Measurements from ENCODE around the gene METTL21A. TPM values are rescaled to one million over a fixed set of nuclear protein-coding genes. Genes with fewer than 3 reads are reported as not detected.

Gene METTL21A
- total RNA-seq, 4 donors from 2014 or later, result 10.1 to 31.6 (median 22.5) TPM

- Histone ChIP-seq H3K27me3 (no peaks in the 10 kb centered on the region), H3K9me3 (peaks cover 0 to 10% (median 2%) of the 10 kb centered on the region in 4 donors), H3K27ac (replicated peaks in 1 of 4) (no peak overlapping the region), H3K36me3 (peaks cover 0 to 53% (median 38%) of the 10 kb centered on the region in 4 donors), H3K4me1 (no peaks in the 10 kb centered on the region), H3K4me3 (no peak overlapping the region)
- TF ChIP-seq POLR2A (IDR thresholded peaks at IDR 0.05; ENCODE audit: low read depth) (no peak), CTCF (IDR thresholded peaks at IDR 0.05) (no peak), POLR2AphosphoS5 (IDR thresholded peaks at IDR 0.05) (no peak), EP300 (IDR thresholded peaks at IDR 0.05) (no peak)
- no peak for DNase-seq (ENCODE audit: extremely low spot score)
- intact Hi-C loops (cut with DNase I), result no loop called here
- WGBS, result 97% methylated on average over 4 of the region's 4 CpGs
Observed at GRCh38 chr2:207594731-207595130, 30.5 kb downstream of the METTL21A start.

- intact Hi-C loops (cut with DNase I), result no loop called here
- Histone ChIP-seq H3K27ac (replicated peaks in 1 of 4) (no peak overlapping the region), H3K9me3 (peaks cover 0 to 10% (median 2%) of the 10 kb centered on the region in 4 donors), H3K27me3 (no peaks in the 10 kb centered on the region), H3K36me3 (peaks cover under 1 to 56% (median 40%) of the 10 kb centered on the region in 4 donors), H3K4me1 (no peaks in the 10 kb centered on the region), H3K4me3 (no peak overlapping the region)
- TF ChIP-seq EP300 (IDR thresholded peaks at IDR 0.05) (no peak), POLR2A (IDR thresholded peaks at IDR 0.05; ENCODE audit: low read depth) (no peak), POLR2AphosphoS5 (IDR thresholded peaks at IDR 0.05) (no peak), CTCF (IDR thresholded peaks at IDR 0.05) (no peak)
- DNase-seq (ENCODE audit: extremely low spot score), result no peak
- WGBS, result 76% methylated on average over 3 of the region's 3 CpGs
Observed at GRCh38 chr2:207594264-207594663, 30.9 kb downstream of the METTL21A start.

- TF ChIP-seq CTCF (IDR thresholded peaks at IDR 0.05) (no peak), EP300 (IDR thresholded peaks at IDR 0.05) (no peak), POLR2A (IDR thresholded peaks at IDR 0.05; ENCODE audit: low read depth) (no peak), POLR2AphosphoS5 (IDR thresholded peaks at IDR 0.05) (no peak)
- intact Hi-C loops (cut with DNase I), result no loop called here
- DNase-seq (ENCODE audit: extremely low spot score), result no peak
- H3K4me1 ChIP-seq, result no peaks in the 10 kb centered on the region
- peaks cover 6 to 61% (median 44%) of the 10 kb centered on the region in 4 donors for H3K36me3 ChIP-seq
- H3K4me3 ChIP-seq, result no peak overlapping the region
- H3K27me3 ChIP-seq, result no peaks in the 10 kb centered on the region
- H3K9me3 ChIP-seq, result peaks cover 0 to 10% (median 2%) of the 10 kb centered on the region in 4 donors
- no peak overlapping the region for H3K27ac ChIP-seq (replicated peaks in 1 of 4)
Observed at GRCh38 chr2:207593277-207593676, 31.9 kb downstream of the METTL21A start.

- Histone ChIP-seq H3K4me1 (no peaks in the 10 kb centered on the region), H3K27ac (replicated peaks in 1 of 4) (no peak overlapping the region), H3K36me3 (peaks cover 12 to 60% (median 43%) of the 10 kb centered on the region in 4 donors), H3K27me3 (no peaks in the 10 kb centered on the region), H3K4me3 (no peak overlapping the region), H3K9me3 (peaks cover 0 to 10% (median 2%) of the 10 kb centered on the region in 4 donors)
- intact Hi-C loops (cut with DNase I), result no loop called here
- no peak for DNase-seq (ENCODE audit: extremely low spot score)
- TF ChIP-seq EP300 (IDR thresholded peaks at IDR 0.05), result no peak
- no peak for TF ChIP-seq CTCF (IDR thresholded peaks at IDR 0.05)
- TF ChIP-seq POLR2AphosphoS5 (IDR thresholded peaks at IDR 0.05), result no peak
- TF ChIP-seq POLR2A (IDR thresholded peaks at IDR 0.05; ENCODE audit: low read depth), result no peak
Observed at GRCh38 chr2:207589143-207589542, 36.1 kb downstream of the METTL21A start.

- Histone ChIP-seq H3K4me1 (no peaks in the 10 kb centered on the region), H3K4me3 (no peak overlapping the region), H3K27me3 (no peaks in the 10 kb centered on the region), H3K27ac (replicated peaks in 1 of 4) (no peak overlapping the region), H3K36me3 (peaks cover 12 to 59% (median 43%) of the 10 kb centered on the region in 4 donors), H3K9me3 (peaks cover 0 to 5% (median 2%) of the 10 kb centered on the region in 4 donors)
- DNase-seq (ENCODE audit: extremely low spot score), result no peak
- 99% methylated on average over 7 of the region's 7 CpGs for WGBS
- TF ChIP-seq CTCF (IDR thresholded peaks at IDR 0.05), result no peak
- TF ChIP-seq POLR2AphosphoS5 (IDR thresholded peaks at IDR 0.05), result no peak
- TF ChIP-seq POLR2A (IDR thresholded peaks at IDR 0.05; ENCODE audit: low read depth), result no peak
- no peak for TF ChIP-seq EP300 (IDR thresholded peaks at IDR 0.05)
- intact Hi-C loops (cut with DNase I), result no loop called here
Observed at GRCh38 chr2:207587305-207587704, 37.9 kb downstream of the METTL21A start.
